Left ventricle myocardium inferior (tissue), 1 donor: ENCODE measurements around the gene EHMT1. TPM values are rescaled to one million over a fixed set of nuclear protein-coding genes. Genes with fewer than 3 reads are reported as not detected.

Source experiments
- DNase-seq: peaks from one replicate; pipeline ENCODE4 v3.0.0-alpha.2; 2020
- H3K27ac ChIP-seq: fragments of 200-600 bp; replicated peaks from 2 replicates; pipeline ENCODE4 v1.8.0; 2021
- H3K27me3 ChIP-seq: fragments of 200-600 bp; 2 replicates; pipeline ENCODE4 v1.8.0; 2021; ENCODE audit warnings: low read depth
- H3K36me3 ChIP-seq: fragments of 200-600 bp; 2 replicates; pipeline ENCODE4 v1.8.0; 2021
- H3K4me1 ChIP-seq: fragments of 200-600 bp; 2 replicates; pipeline ENCODE4 v1.8.0; 2021
- H3K4me3 ChIP-seq: fragments of 200-600 bp; 2 replicates; pipeline ENCODE4 v1.8.0; 2021; ENCODE audit warnings: mild to moderate bottlenecking, moderate library complexity
- H3K9me3 ChIP-seq: fragments of 200-600 bp; replicated peaks from 2 replicates; pipeline ENCODE4 v1.8.0; 2021
- CTCF ChIP-seq: fragments of 200-600 bp; IDR thresholded peaks from 2 replicates; pipeline ENCODE4 v1.8.0; 2021; ENCODE audit warnings: antibody characterized with exemption, mild to moderate bottlenecking, borderline replicate concordance
- intact Hi-C: fragments of 100-400 bp; cut with micrococcal nuclease; formaldehyde crosslinking; loops from one replicate; pipeline ENCODE4 v1.11.0; 2022
- total RNA-seq: library from RNA; stranded (reverse); fragmentation: NEBNext Ultra II Directional; extraction: Animal tissue kit (Norgen Biotek cat#: 25700); gene quantifications from one replicate; pipeline ENCODE4 v1.2.1, GENCODE V29; 2021
- donor health status: DM: no; HTN: yes; CAD: no; lungs with severe emphysema.

The EHMT1 gene
- total RNA-seq, 1 donor from 2014 or later, result 31.3 TPM

- peaks cover 4% of the 10 kb centered on the region for H3K9me3 ChIP-seq
- H3K4me3 ChIP-seq, result no peak overlapping the region
- H3K36me3 ChIP-seq, result peaks cover 79% of the 10 kb centered on the region
- intact Hi-C loops, result no loop called here
- TF ChIP-seq CTCF, result no peak
- H3K4me1 ChIP-seq, result no peaks in the 10 kb centered on the region
- H3K27me3 ChIP-seq, result no peaks in the 10 kb centered on the region
- DNase-seq, result no peak
- H3K27ac ChIP-seq, result no peak overlapping the region
Measured at GRCh38 chr9:137764981-137765380, 146.2 kb downstream of the EHMT1 start.

GRCh38 chr9:137765536-137765935 lies 146.7 kb downstream of the EHMT1 start:
- peaks cover 79% of the 10 kb centered on the region for H3K36me3 ChIP-seq
- intact Hi-C loops, result no loop called here
- no peak for DNase-seq
- H3K27ac ChIP-seq, result no peak overlapping the region
- H3K9me3 ChIP-seq, result peaks cover 9% of the 10 kb centered on the region
- no peak overlapping the region for H3K4me3 ChIP-seq
- H3K4me1 ChIP-seq, result no peaks in the 10 kb centered on the region
- H3K27me3 ChIP-seq, result no peaks in the 10 kb centered on the region
- no peak for TF ChIP-seq CTCF

- DNase-seq, result no peak
- H3K36me3 ChIP-seq, result peaks cover 75% of the 10 kb centered on the region
- intact Hi-C loops, result no loop called here
- no peak overlapping the region for H3K4me3 ChIP-seq
- H3K27me3 ChIP-seq, result no peaks in the 10 kb centered on the region
- peaks cover 12% of the 10 kb centered on the region for H3K9me3 ChIP-seq
- no peak overlapping the region for H3K27ac ChIP-seq
- H3K4me1 ChIP-seq, result no peaks in the 10 kb centered on the region
- TF ChIP-seq CTCF, result no peak
Measured at GRCh38 chr9:137771580-137771979, 152.8 kb downstream of the EHMT1 start.

- H3K9me3 ChIP-seq, result peaks cover 12% of the 10 kb centered on the region
- peak; percentile 9 for TF ChIP-seq CTCF
- intact Hi-C loops, result no loop called here
- peaks cover 75% of the 10 kb centered on the region for H3K36me3 ChIP-seq
- no peaks in the 10 kb centered on the region for H3K4me1 ChIP-seq
- no peak overlapping the region for H3K4me3 ChIP-seq
- H3K27me3 ChIP-seq, result no peaks in the 10 kb centered on the region
- no peak for DNase-seq
- H3K27ac ChIP-seq, result no peak overlapping the region
Measured at GRCh38 chr9:137772281-137772873, 153.6 kb downstream of the EHMT1 start.

GRCh38 chr9:137774775-137775386 lies 156.1 kb downstream of the EHMT1 start:
- intact Hi-C loops, result no loop called here

More at GRCh38 chr9:137774775-137775386, 156.1 kb downstream of the EHMT1 start:
- Histone ChIP-seq H3K4me1 (no peaks in the 10 kb centered on the region), H3K27ac (no peak overlapping the region), H3K27me3 (no peaks in the 10 kb centered on the region), H3K4me3 (no peak overlapping the region), H3K36me3 (peaks cover 87% of the 10 kb centered on the region), H3K9me3 (peaks cover 9% of the 10 kb centered on the region)
- no peak for DNase-seq
- no peak for TF ChIP-seq CTCF
